Kidney (tissue), 14 donors: ENCODE results near the gene COPS9. TPM values are rescaled to one million over a fixed set of nuclear protein-coding genes. Genes with fewer than 3 reads are reported as not detected.

Experiments
- DNase-seq, 5 donors: peaks; one replicate each; pipeline ENCODE4 v3.0.0-alpha.2; 2013 to 2020
- FAIRE-seq: peaks from 2 replicates; lab custom pipeline; 2012; peaks lifted over from hg19 to GRCh38; lab: Jason Lieb, UNC
- H3K27ac ChIP-seq, 2 donors: one replicate each; pipeline ENCODE4 v1.7.0; 2013; ENCODE audit warnings: low read depth in 2 of 2, low read length in 2 of 2, inconsistent platforms in 1 of 2
- H3K27me3 ChIP-seq: one replicate; pipeline ENCODE4 v1.7.1; 2013; ENCODE audit warnings: low read length, inconsistent platforms; ENCODE audit not compliant: control insufficient read depth, insufficient read depth
- H3K36me3 ChIP-seq, 3 donors: one replicate each; pipeline versions ENCODE4 v1.7.0 to v1.7.1; 2013; ENCODE audit warnings: low read length in 3 of 3, control low read depth in 1 of 3, inconsistent platforms in 1 of 3; ENCODE audit not compliant: insufficient read depth in 3 of 3, control insufficient read depth in 2 of 3
- H3K4me1 ChIP-seq, 3 donors: one replicate each; pipeline versions ENCODE4 v1.7.0 to v1.7.1; 2013; ENCODE audit warnings: low read length in 3 of 3, inconsistent platforms in 1 of 3, low read depth in 1 of 3; ENCODE audit not compliant: control insufficient read depth in 2 of 3, insufficient read depth in 2 of 3
- H3K4me3 ChIP-seq, 3 donors: one replicate each; pipeline versions ENCODE4 v1.7.0 to v1.8.1; 2013; ENCODE audit warnings: low read length in 3 of 3, control low read depth in 1 of 3, inconsistent platforms in 1 of 3
- H3K9ac ChIP-seq, 3 donors: one replicate each; pipeline versions ENCODE4 v1.7.0 to v1.7.1; 2013; ENCODE audit warnings: low read length in 3 of 3, control low read depth in 1 of 3, inconsistent platforms in 1 of 3
- H3K9me3 ChIP-seq, 3 donors: one replicate each; pipeline versions ENCODE4 v1.7.0 to v1.7.1; 2013; ENCODE audit warnings: low read length in 3 of 3, control low read depth in 1 of 3, inconsistent platforms in 1 of 3; ENCODE audit not compliant: control insufficient read depth in 2 of 3, insufficient read depth in 1 of 3
- CTCF ChIP-seq: IDR thresholded peaks from 3 replicates; pipeline ENCODE4 v1.5.1; 2012; ENCODE audit warnings: mild to moderate bottlenecking, moderate library complexity, borderline replicate concordance; ENCODE audit not compliant: insufficient read depth; ENCODE audit errors: extremely low read depth
- intact Hi-C: fragments of 100-400 bp; cut with DNase I; formaldehyde crosslinking; loops from one replicate; pipeline ENCODE4 v1.11.1; 2022
- polyA plus RNA-seq: library from polyadenylated mRNA; stranded (reverse); fragments of 350-450 nt; fragmentation: Illumina TruSeq; extraction: RNeasy Lipid Tissue Mini Kit (QIAGEN cat#74804); gene quantifications from one replicate; pipeline ENCODE4 v1.2.3, GENCODE V29; 2014; ENCODE audit warnings: low read depth, low replicate concordance; ENCODE audit not compliant: insufficient read depth
- total RNA-seq: library from RNA; stranded (reverse); fragmentation: NEBNext Ultra II Directional; extraction: Animal tissue kit (Norgen Biotek cat#: 25700); gene quantifications from one replicate; pipeline ENCODE4 v1.2.1, GENCODE V29; 2021
- donor health status: control.
- donor health status: control.
- donor health status: control.
- donor health status: control.
- donor health status: control.
- donor health status: DM: yes; HTN: yes; CAD: no.
- donor health status: Normal renal cell carcinoma (clear cell type).

Gene COPS9
- total and polyA plus RNA-seq, 2 donors from 2014 or later: 119 to 310 TPM

- H3K4me3 ChIP-seq: no peak overlapping the region
- no peaks in the 10 kb centered on the region for H3K36me3 ChIP-seq
- intact Hi-C loops: no loop called here
- no peak overlapping the region for H3K9ac ChIP-seq
- no peaks in the 10 kb centered on the region for H3K27me3 ChIP-seq
- no peak for FAIRE-seq
- peaks cover 0 to 5% (median 0%) of the 10 kb centered on the region in 3 donors for H3K9me3 ChIP-seq
- no peak overlapping the region for H3K27ac ChIP-seq
- DNase-seq: peak in 1 of 5 donors; percentile 55
- TF ChIP-seq CTCF: no peak
- H3K4me1 ChIP-seq: no peaks in the 10 kb centered on the region
Observed at GRCh38 chr2:240151477-240152031, 15.4 kb upstream of the COPS9 start.

- Histone ChIP-seq H3K36me3 (no peaks in the 10 kb centered on the region), H3K9me3 (peaks cover 0 to 5% (median 0%) of the 10 kb centered on the region in 3 donors), H3K4me1 (no peaks in the 10 kb centered on the region), H3K4me3 (no peak overlapping the region), H3K27me3 (no peaks in the 10 kb centered on the region), H3K27ac (no peak overlapping the region), H3K9ac (no peak overlapping the region)
- TF ChIP-seq CTCF: peak; percentile 56
- FAIRE-seq: no peak
- intact Hi-C loops: no loop called here
- DNase-seq: peak; percentile 42 to 72 (median 57)
Observed at GRCh38 chr2:240149943-240150784, 14.1 kb upstream of the COPS9 start.

GRCh38 chr2:240147911-240148587 is 11.9 kb upstream of the COPS9 start:
- intact Hi-C loops: no loop called here
- H3K27ac ChIP-seq: no peak overlapping the region

More at GRCh38 chr2:240147911-240148587, 11.9 kb upstream of the COPS9 start:
- Histone ChIP-seq H3K27me3 (no peaks in the 10 kb centered on the region), H3K9ac (no peak overlapping the region), H3K36me3 (no peaks in the 10 kb centered on the region), H3K9me3 (peaks cover 0 to 5% (median 0%) of the 10 kb centered on the region in 3 donors), H3K4me3 (peak overlapping the region in 1 of 3 donors; percentile 37), H3K4me1 (no peaks in the 10 kb centered on the region)
- no peak for DNase-seq
- TF ChIP-seq CTCF: no peak
- no peak for FAIRE-seq
